ENCODE measurements around the gene RAB6B.

- no peak for TF ChIP-seq CTCF (conservative IDR thresholded peaks at IDR 0.05 in 1 of 2, IDR thresholded peaks at IDR 0.05 in 1 of 2; ENCODE audit: extremely low read depth in 1 of 2, insufficient read depth in 1 of 2, low read depth in 1 of 2, low read length in 2 of 2)
- no peak for TF ChIP-seq EZH2 (IDR thresholded peaks at IDR 0.05; ENCODE audit: borderline replicate concordance, low read length)
Observed at GRCh38 chr3:133841196-133841595, 54.5 kb downstream of the RAB6B start.

Measured in mammary epithelial cell (primary cell).